Measurements from ENCODE around the gene OCEL1.

OCEL1 gene

DNA sequence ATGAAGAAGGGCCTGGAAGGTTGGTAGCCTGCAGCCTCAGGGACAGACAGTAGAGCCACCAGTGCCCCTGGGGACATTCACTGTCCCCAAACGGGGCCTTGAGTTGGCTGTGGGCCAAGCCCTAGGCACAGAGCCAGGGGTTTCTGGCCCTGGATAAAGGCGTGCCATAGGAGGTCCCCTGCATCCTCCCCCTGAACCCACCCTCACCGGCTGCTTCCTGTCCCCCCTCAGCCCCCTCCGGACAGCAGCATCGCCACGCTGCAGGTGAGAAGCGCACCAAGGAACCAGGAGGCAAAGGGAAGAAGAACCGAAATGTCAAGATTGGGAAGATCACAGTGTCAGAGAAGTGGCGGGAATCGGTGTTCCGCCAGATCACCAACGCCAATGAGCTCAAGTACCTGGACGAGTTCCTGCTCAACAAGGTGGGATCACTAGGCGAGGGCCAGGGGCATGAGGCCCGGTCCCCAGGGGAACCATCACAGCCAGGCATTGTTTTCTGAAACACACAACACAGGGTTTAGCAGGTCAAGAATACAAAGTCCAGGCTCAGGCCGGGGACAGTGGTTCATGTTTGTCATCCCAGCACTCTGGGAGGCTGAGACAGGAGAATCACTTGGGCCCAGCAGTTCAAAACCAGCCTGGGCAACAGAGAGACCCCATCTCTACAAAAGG, 25.5 kb upstream of the OCEL1 start:
- H3K4me3 ChIP-seq (ENCODE audit: low read depth, low read length), result no peak overlapping the region
- TF ChIP-seq, protein P1, sequence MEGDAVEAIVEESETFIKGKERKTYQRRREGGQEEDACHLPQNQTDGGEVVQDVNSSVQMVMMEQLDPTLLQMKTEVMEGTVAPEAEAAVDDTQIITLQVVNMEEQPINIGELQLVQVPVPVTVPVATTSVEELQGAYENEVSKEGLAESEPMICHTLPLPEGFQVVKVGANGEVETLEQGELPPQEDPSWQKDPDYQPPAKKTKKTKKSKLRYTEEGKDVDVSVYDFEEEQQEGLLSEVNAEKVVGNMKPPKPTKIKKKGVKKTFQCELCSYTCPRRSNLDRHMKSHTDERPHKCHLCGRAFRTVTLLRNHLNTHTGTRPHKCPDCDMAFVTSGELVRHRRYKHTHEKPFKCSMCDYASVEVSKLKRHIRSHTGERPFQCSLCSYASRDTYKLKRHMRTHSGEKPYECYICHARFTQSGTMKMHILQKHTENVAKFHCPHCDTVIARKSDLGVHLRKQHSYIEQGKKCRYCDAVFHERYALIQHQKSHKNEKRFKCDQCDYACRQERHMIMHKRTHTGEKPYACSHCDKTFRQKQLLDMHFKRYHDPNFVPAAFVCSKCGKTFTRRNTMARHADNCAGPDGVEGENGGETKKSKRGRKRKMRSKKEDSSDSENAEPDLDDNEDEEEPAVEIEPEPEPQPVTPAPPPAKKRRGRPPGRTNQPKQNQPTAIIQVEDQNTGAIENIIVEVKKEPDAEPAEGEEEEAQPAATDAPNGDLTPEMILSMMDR (IDR thresholded peaks at IDR 0.05; ENCODE audit: control insufficient read depth, extremely low read depth, insufficient read depth), result no peak
- DNase-seq (ENCODE audit: low read depth), result no peak

DNA sequence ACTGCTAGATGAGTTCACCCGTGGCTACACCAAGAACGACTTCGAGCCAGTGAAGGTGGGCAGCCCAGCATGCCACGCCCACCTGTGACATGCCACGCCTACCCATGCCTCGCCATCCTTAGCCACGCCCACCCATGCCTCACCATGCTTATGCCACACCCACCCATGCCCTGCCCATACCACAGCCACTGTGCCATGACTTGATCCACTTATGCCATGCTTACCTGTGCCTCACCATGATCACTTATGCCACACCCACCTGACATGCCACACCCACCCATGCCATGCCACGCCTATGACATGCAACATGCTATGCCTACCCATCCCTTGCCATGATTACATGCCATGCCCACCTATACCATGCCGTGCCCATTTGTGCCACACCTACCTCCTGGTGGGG, 23.8 kb upstream of the OCEL1 start:
- TF ChIP-seq, protein P1 (IDR thresholded peaks at IDR 0.05; ENCODE audit: control insufficient read depth, extremely low read depth, insufficient read depth), result no peak
- H3K4me3 ChIP-seq (ENCODE audit: low read depth, low read length), result no peak overlapping the region
- no peak for DNase-seq (ENCODE audit: low read depth)

DNA sequence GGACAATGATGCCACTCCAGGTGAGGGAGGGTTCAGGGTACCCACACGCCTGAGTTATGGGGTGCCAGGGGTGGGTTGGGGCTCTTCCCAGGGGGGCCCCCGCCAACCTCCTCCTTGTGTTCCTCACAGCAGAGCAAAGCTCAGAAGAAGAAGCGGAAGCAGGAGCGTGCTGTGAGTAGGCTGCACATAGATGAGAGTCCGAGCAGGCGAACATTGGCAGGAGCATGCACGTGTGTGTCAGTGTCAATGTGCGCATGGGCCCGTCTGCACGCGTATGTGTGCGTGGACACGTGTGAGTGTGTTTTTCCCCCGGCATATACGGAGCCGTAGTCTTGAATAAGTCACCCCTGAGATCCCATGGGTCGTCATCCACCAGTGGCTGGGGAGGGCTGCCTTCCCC, 23.3 kb upstream of the OCEL1 start:
- DNase-seq (ENCODE audit: low read depth), result no peak
- H3K4me3 ChIP-seq (ENCODE audit: low read depth, low read length), result no peak overlapping the region
- TF ChIP-seq, protein P1 (IDR thresholded peaks at IDR 0.05; ENCODE audit: control insufficient read depth, extremely low read depth, insufficient read depth), result no peak

DNA sequence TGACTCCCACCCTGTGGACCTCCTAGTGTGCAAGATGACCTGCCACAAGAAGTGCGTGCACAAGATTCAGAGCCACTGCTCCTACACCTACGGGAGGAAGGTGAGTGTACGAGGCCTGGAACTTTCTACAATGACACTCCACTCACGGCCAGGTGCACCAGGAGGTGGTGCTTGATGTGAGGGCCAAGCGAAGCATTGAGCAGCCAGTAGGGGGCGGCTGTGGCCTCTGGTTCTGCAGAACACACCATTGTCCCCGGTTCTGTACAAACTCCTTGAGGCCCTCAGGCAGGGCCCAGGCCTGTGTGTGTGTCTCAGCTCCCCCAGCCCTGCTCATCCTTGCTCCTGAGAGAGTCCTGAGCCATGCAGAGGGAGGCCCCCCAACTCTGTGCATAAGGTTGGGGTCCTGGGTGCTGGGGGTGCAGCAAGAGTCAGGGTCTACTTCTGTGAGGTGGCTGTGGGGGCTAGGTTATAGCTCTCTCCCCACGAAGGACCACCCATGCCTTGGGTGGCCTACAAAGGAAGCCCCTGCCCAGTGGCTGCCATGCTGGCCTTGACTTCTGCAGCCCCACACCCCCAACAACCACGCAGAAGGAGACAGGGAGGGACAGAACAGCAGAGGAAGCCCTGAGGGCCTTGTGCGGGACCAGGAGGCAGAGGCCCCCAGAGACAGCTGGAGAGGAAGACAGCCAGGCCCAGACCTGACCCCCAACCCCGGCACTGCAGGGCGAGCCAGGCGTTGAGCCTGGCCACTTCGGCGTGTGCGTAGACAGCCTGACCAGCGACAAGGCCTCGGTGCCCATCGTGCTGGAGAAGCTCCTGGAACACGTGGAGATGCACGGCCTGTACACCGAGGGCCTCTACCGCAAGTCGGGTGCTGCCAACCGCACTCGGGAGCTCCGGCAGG, 20.5 kb upstream of the OCEL1 start:
- H3K4me3 ChIP-seq (ENCODE audit: low read depth, low read length), result no peak overlapping the region
- TF ChIP-seq, protein P1 (IDR thresholded peaks at IDR 0.05; ENCODE audit: control insufficient read depth, extremely low read depth, insufficient read depth), result peak; percentile 56
- DNase-seq (ENCODE audit: low read depth), result peak; percentile 30

DNA sequence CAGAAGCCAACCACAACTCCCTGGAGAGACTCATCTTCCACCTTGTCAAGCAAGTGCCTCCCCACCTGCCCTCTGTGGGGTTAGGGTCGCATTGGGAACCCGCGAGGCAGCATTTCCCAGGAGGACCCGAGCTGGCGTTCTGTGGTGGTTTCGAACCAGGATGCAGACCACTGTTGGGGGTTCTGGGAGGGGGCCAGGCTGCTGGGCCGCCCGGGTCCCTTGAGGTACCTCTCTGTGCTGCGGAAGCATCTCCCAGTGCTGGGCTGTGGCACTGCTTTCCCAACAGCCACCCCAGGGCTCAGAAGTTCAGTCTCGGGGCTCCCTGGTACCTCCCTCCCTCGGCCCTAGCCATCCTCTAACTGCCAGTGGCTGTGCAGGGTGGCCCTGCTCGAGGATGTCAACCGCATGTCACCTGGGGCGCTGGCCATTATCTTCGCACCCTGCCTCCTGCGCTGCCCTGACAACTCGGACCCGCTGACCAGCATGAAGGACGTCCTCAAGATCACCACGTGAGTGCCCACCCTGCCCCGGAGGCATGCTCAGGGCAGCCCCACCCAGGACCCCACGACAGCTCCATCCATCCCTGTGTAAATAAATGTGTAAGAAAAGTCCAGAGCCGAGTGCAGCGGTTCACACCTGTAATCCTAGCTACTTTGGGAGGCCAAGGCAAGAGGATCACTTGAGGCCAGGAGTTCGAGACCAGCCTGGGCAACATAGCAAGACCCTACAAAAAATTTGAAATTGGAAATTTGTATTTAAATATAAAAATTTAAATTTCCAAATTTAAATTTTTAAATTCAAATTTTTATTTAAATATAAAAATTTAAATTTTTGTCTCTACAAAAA, 19.1 kb upstream of the OCEL1 start:
- TF ChIP-seq, protein P1 (IDR thresholded peaks at IDR 0.05; ENCODE audit: control insufficient read depth, extremely low read depth, insufficient read depth), result no peak
- H3K4me3 ChIP-seq (ENCODE audit: low read depth, low read length), result no peak overlapping the region
- no peak for DNase-seq (ENCODE audit: low read depth)

DNA sequence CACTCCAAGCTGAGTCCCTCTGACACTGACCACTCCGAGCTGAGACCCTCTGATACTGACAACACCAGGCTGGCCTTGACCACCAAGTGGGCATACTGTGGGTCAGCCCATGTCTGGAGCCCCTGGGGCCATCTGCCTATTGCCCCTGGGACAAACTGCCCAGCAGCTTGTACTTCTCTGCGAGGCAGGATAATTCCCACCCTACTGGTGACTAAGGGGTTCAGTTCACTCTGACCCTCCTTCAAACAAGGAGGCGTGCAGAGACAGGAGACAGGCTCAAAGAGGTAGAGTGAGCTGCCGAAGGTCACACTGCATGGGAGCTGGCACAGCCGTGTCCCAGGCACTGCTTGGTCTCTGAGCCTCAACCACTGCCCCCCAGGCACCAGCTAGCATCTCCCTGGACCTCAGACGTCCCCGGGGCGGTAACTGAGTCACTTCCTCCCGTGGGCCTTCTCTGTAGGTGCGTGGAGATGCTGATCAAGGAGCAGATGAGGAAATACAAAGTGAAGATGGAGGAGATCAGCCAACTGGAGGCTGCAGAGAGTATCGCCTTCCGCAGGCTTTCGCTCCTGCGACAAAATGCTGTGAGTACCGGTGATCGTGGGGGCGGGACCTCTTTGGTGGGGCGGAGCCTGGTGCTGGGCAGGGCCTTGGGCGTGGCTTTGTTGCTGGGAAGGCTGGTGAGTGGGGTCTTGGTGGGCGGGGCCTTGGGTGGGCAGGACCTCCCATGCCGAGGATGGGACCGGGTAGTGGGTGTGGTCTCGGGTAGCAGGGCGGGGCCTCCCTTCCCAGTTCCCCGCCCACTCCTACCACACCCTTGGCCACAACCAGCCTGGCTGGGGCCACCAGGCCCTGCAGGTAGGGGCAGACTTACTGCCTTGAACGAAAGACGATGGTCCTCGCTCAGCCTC, 16.6 kb upstream of the OCEL1 start:
- H3K4me3 ChIP-seq (ENCODE audit: low read depth, low read length), result no peak overlapping the region
- DNase-seq (ENCODE audit: low read depth), result no peak
- TF ChIP-seq, protein P1 (IDR thresholded peaks at IDR 0.05; ENCODE audit: control insufficient read depth, extremely low read depth, insufficient read depth), result no peak
